KBM-7 (cell line): ENCODE results near the gene ARID3B.
"Not testable (repeated sequence)": the region's sequence is repeated elsewhere in the genome, so short reads cannot be mapped to it uniquely, and the experiment has no call there.

Experiments
- DNase-seq: peaks from one replicate; pipeline ENCODE4 v3.0.0-alpha.2; 2015
- in situ Hi-C: fragments of 300-500 bp; cut with MboI; formaldehyde crosslinking; loops from 2 replicates; pipeline ENCODE4 v1.14.3; 2020; ENCODE audit warnings: low sequenced_read_pairs, low pct_unique_long_range_greater_than_20kb, mixed read lengths

The ARID3B gene

DNA sequence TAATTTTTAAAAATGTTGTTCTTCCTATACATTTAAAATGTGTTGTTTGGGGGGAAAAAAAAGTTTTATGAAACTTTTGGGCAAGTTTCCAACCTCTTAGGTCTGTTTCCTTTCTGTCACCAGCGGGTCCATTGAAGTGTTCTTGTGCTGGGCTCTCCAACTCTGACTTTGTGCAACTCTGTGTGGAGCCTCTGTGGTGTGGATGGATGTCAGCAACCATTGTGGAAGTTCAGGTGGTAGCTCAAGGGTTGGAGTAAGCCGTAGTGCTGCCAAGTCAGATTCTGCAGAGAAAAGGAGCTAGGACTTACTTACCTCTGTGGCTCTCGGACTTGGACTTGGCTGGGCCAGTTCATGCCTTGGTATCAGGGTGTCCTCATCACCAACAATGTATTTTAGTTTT, 22.4 kb downstream of the ARID3B start:
- DNase-seq = no peak
- in situ Hi-C loops = no loop called here

DNA sequence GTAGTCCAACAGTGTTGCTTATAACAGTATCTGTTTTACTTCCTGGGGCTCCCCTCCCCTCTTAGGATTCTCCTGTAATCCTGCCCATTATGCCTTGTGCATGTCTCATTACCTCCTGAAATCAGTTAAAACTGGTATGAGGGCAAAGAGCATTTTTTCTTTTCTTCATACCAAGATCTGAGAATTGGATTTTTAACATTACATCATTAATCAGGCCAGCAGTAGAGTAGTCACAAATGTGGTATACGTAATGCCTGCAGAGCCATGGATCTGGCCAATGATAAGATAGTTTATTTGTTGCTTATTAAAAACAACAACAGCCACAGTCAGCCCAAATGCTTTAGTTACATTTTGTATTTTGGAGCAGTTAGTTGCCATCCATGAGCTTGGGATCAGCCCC, 23.2 kb downstream of the ARID3B start:
- DNase-seq = no peak
- in situ Hi-C loops = no loop called here

- DNase-seq = no peak
- in situ Hi-C loops = no loop called here
Measured at GRCh38 chr15:74565381-74566085, 24.5 kb downstream of the ARID3B start.

DNA sequence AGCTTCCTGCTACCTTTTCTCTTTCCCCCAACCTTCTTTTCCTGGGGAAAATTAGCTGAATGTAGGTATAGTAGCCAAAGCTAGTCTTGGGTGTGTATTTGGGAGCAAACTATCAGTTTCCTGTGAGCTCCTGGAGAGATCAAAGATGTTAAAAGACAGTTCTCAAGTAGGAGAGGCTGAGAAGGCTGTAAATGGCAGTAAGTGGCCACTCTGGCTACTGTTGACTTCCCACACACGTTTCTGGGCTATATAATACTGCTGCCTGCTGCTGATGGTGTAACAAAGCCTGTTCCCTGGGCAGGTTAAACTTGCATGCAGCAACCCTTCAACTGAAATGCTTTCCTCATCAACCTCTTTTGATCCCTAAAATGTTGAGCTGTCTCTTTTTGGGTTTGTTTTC, 27.6 kb downstream of the ARID3B start:
- in situ Hi-C loops = no loop called here
- no peak for DNase-seq

GRCh38 chr15:74569731-74570070, 28.7 kb downstream of the ARID3B start:
- DNase-seq = no peak
- in situ Hi-C loops = no loop called here

DNA sequence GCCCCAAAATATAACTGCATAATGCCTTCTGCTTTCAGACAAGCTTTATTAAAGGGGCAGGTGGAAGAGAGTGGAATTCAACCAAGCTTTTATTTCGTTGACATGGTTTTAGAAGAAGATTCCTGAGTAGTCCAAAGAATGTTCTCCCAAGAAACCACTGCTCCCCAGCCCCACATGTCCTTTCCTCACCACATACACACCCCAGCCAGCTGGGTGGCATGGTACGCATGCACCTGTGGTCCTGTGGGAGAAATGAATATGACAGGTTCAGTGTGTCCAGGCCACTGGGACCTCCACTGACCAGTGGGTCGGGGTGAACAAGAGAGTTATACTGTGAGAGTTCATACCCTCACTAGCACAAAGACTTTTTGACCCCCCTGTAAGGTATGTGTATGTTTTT, 30.2 kb downstream of the ARID3B start:
- DNase-seq = no peak
- in situ Hi-C loops = no loop called here

GRCh38 chr15:74573987-74574386, 33.0 kb downstream of the ARID3B start:
- in situ Hi-C loops = no loop called here
- no peak for DNase-seq

- in situ Hi-C loops = no loop called here
Measured at GRCh38 chr15:74578496-74578994, 37.5 kb downstream of the ARID3B start.

DNA sequence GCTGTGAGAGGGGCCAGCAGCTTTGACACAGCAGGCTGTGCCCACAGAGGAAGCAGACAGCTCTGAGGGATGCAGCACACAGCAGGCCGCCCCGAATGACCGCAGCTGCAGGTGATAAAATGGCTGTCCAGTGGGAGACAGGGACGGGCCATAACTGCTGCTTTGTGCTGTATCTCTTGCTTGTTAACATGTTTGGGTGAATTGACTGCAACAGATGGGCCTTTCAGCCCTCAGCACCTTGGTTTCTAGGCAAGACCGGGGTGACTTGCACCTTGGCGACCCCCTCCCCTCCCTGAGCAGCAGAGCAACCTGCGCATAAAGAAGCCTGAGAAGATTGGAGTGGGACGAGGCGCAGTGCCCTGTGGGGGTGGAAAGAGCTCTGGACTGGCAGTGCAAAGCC, 38.0 kb downstream of the ARID3B start:
- in situ Hi-C loops = no loop called here
- DNase-seq = no peak

More at GRCh38 chr15:74578496-74578994, 37.5 kb downstream of the ARID3B start:
- no peak for DNase-seq

DNA sequence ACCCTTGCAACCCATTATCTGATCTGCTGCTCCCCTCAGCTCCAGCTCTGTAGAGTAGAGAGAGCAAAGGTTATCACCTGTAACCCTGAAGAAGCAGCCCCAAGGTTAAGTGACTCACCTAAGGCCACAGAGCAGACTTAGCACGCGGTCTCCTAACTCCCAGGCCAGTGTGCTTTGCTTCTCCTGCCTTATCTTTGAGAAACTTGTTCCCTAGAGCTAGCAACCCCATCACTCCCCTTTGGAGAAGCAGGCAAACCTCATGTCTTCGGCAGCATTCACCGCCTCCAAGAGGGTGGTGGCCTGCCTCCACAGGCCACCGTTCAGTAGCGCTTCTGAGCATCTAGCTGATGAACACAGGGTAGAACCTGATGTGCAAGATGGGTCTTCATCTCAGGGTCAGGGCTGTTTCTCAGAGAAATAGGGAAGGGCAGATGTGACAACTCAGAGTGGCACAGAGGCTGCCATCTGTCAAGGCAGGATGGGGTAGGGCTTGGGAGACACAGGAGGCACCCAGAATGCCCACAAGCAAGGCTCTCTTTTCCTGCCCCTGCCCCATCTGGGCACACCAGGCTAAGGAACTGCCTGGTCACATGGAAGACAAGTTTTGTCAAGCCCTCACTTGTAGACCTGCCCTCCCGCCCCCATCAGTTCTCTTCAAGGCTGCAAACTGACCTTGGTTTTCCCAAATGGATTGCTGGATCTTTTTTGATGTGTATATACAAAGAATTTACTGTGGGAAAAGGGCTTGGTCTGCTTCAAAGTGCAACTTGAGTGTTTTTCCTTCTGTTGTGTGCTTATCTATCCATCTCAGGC, 39.7 kb downstream of the ARID3B start:
- no peak for DNase-seq
- in situ Hi-C loops = no loop called here

DNA sequence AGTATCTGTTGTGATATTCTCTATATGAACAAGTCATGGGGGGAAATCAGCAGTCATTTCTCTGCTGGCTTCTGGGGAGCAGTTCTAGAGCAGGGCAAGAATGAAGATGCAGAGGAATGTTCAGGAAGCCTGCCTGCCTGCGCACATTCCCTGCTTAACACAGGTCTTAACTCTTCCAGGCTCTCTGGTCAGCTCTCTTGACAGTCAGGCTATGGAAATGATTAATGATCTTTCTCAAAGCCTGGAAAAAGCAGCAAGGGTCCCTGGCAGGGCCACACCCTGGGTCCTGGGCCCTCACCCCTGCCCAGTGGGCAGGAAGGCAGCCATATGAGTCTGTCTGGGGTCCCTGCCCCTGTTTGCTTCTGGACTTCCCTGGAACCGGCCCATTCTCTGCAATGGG, 43.2 kb downstream of the ARID3B start:
- in situ Hi-C loops = no loop called here

DNA sequence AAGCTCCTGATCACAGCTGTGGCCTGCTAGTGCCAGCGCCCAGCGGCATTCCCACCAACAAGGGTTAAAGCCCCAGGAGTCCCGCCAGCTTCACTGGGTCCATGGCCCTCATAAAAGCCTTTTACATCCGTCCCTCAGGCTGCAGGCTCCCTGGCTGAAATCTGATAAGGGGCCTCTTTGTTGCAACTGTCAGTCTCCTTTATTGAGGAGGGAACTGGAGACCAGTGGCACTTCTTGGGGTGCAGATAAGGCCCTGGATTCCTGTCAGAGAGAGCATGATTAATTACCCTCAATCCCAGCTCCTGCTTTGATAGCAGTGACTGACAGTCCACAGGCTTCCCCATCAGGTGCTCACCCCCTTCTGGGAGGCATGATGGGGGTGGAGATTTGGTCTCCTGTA, 43.8 kb downstream of the ARID3B start:
- in situ Hi-C loops = no loop called here
- no peak for DNase-seq

More for the DNA sequence above, 43.2 kb downstream of the ARID3B start:
- no peak for DNase-seq

GRCh38 chr15:74585191-74585590, 44.2 kb downstream of the ARID3B start:
- in situ Hi-C loops = no loop called here
- no peak for DNase-seq

GRCh38 chr15:74585857-74586256, 44.8 kb downstream of the ARID3B start:
- in situ Hi-C loops = no loop called here
- no peak for DNase-seq

- DNase-seq = no peak
- in situ Hi-C loops = no loop called here
Measured at GRCh38 chr15:74589826-74590225, 48.8 kb downstream of the ARID3B start.

DNA sequence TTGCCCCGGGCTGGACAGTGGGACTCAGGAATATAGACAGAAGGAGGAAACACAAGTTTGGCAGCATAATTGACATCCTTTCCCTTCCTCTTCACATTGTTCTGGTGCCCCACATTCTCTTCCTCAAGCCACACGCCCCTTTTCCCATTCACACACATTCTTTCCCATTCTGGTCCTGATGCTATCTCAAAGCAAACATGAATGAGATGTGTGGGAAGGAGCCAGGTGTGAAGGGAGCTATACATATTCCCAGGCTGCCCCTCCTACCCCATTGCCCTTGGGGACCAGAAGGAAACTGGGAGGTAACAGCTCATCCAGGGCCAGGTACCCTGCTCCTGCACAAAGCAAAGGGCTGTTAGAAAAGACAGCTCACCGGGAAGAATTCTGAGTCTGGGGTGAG, 51.2 kb downstream of the ARID3B start:
- in situ Hi-C loops = no loop called here
- DNase-seq = no peak

- in situ Hi-C loops = no loop called here
- DNase-seq = no peak
Measured at GRCh38 chr15:74593122-74593521, 52.1 kb downstream of the ARID3B start.

- in situ Hi-C loops = no loop called here
Measured at GRCh38 chr15:74594455-74594854, 53.4 kb downstream of the ARID3B start.

GRCh38 chr15:74595271-74595670, 54.3 kb downstream of the ARID3B start:
- in situ Hi-C loops = no loop called here
- no peak for DNase-seq

More at GRCh38 chr15:74594455-74594854, 53.4 kb downstream of the ARID3B start:
- DNase-seq = no peak

GRCh38 chr15:74596736-74597135, 55.7 kb downstream of the ARID3B start:
- DNase-seq, in situ Hi-C loops: not testable (repeated sequence)
